Measurements from ENCODE around the gene SLC34A1. TPM values are rescaled to one million over a fixed set of nuclear protein-coding genes. Genes with fewer than 3 reads are reported as not detected.
A peak's percentile ranks its signal among the peaks of the same experiment; 100 is the strongest.

The SLC34A1 gene
- total RNA-seq, 4 donors from 2014 or later, result 0.12 TPM; not detected in 3

DNA sequence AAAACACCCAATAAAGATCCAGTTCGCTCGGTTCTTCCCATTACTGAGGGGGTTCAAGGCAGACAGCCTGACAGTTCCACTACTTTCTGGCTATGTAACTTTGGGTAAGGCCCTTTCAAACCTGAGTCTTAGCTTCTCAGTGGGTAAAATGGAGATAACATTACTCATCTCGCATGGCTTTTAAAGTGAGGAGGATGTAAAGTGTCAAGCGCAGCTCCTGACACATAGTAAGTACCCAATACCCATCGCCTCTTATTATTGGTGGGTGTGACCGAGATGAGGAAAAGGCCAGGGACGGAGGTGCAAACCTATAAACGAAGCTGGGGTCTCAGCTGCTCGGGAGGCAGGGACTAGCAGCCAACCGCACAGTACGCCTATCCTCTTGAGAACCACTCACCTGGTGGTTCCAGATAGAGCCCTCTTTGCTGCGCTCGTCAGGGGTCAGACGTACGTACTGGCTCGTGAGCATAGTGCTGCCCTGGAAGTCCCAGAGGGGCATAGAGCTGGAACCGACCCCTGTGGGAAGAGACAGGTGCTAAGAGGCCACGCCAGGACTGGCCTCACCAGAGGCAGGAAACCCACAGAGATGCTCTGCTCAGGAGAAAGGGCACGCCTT, 33.4 kb upstream of the SLC34A1 start:
- H3K27ac ChIP-seq, result peak overlapping the region; percentile 44 to 94 (median 90)
- H3K4me1 ChIP-seq, result peaks cover 0 to 53% (median 11%) of the 10 kb centered on the region in 3 donors
- no peaks in the 10 kb centered on the region for H3K9me3 ChIP-seq
- 24 to 46% methylated on average over 2 to 8 of the region's 19 CpGs for WGBS, 2 donors (ENCODE audit: low coverage in 1 of 2)
- H3K27me3 ChIP-seq, result no peaks in the 10 kb centered on the region
- ATAC-seq, result no peak
- H3K4me3 ChIP-seq, result peak overlapping the region; percentile 87 to 93
- TF ChIP-seq POLR2A (IDR thresholded peaks at IDR 0.05), result no peak
- no peak for TF ChIP-seq EP300 (IDR thresholded peaks at IDR 0.05)
- TF ChIP-seq POLR2AphosphoS5 (IDR thresholded peaks at IDR 0.05), result no peak
- TF ChIP-seq, protein P1, sequence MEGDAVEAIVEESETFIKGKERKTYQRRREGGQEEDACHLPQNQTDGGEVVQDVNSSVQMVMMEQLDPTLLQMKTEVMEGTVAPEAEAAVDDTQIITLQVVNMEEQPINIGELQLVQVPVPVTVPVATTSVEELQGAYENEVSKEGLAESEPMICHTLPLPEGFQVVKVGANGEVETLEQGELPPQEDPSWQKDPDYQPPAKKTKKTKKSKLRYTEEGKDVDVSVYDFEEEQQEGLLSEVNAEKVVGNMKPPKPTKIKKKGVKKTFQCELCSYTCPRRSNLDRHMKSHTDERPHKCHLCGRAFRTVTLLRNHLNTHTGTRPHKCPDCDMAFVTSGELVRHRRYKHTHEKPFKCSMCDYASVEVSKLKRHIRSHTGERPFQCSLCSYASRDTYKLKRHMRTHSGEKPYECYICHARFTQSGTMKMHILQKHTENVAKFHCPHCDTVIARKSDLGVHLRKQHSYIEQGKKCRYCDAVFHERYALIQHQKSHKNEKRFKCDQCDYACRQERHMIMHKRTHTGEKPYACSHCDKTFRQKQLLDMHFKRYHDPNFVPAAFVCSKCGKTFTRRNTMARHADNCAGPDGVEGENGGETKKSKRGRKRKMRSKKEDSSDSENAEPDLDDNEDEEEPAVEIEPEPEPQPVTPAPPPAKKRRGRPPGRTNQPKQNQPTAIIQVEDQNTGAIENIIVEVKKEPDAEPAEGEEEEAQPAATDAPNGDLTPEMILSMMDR (IDR thresholded peaks at IDR 0.05), result no peak
- peaks cover 0 to 22% of the 10 kb centered on the region in 2 donors for H3K36me3 ChIP-seq

DNA sequence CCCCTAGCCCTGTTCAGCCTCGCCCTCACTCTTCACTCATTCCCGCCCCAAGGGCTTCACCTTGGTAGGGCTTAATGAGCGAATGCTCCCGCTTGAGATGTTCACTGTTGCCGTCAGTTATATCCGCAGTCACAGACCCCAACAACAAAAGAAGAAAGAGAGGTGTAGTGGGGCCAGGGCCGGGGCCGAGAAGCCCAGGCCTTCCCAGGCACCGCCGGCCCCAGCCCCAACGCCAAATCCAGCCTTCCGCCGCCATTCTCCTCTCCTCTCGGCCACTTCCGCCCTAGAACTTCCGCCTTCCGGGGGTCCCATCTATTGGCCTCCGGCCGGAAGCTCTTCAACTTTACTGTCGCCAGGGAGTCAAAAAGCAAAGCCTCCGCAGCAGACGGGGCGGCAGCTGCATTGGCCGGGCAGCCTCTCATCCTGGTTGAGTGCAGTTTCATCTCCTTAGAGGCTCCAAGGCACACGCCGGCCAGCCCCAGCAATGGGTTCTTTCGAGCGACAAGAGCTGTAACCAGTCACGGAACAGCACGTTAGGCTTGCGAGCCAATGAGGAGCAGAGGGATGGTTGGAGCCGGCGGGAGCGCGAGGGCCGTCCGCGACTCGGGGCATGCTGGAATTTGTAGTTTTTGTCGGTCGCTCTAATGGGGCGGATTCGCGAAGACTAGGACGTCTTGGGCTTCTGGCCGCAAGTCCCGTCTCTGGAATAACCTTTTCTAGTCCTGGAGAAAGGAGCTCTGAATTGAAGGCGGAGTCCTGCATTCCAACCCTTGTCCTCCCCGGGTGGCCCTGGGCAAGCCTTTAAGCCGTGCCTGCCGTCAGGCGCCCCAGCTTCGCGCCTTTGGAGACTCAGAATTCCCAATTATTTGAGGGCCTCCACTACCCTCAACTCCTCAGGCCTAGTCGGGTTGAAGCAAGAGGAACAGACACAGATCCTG, 32.6 kb upstream of the SLC34A1 start, which contains the start of gene LMAN2:
TSS of gene LMAN2 (minus strand) at position 277 of the 938 bp plus-strand sequence. CDS start at position 256, 21 bp downstream.
- H3K9me3 ChIP-seq, result no peaks in the 10 kb centered on the region
- H3K4me1 ChIP-seq, result peaks cover 0 to 51% (median 11%) of the 10 kb centered on the region in 3 donors
- H3K4me3 ChIP-seq, result peak within 1 kb of the TSS; percentile 87 to 93
- ATAC-seq, result peak; percentile 99
- H3K36me3 ChIP-seq, result peaks cover 0 to 21% of the 10 kb centered on the region in 2 donors
- 0% methylated on average over 2 to 10 of the region's 55 CpGs for WGBS, 2 donors (ENCODE audit: low coverage in 1 of 2)
- peak within 1 kb of the TSS; percentile 44 to 94 (median 90) for H3K27ac ChIP-seq
- H3K27me3 ChIP-seq, result no peaks in the 10 kb centered on the region
- TF ChIP-seq EP300 (IDR thresholded peaks at IDR 0.05) (no peak), POLR2A (IDR thresholded peaks at IDR 0.05) (peak in 1 of 2 donors; percentile 60), POLR2AphosphoS5 (IDR thresholded peaks at IDR 0.05) (peak; percentile 58)
- TF ChIP-seq, protein P1 (IDR thresholded peaks at IDR 0.05), result no peak

DNA sequence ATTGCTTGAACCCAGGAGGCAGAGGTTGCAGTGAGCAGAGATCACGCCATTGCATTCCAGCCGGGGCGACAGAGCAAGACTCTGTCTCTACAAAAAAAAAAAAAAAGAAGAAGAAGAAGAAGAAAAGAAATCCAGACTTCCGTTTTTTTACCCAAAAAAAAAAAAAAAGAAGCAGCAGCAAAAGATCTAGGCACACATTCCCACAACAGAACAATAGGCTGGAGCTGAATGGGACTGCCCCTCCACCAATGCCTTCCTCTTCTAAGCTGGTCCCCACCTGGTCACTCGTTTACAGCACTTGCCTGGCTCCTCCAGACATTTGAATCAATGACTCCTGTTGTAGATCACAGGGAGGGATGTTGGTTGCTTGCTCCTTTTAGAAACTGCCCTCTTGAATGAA, 31.1 kb upstream of the SLC34A1 start:
- TF ChIP-seq, protein P1 (IDR thresholded peaks at IDR 0.05), result no peak
- TF ChIP-seq POLR2A (IDR thresholded peaks at IDR 0.05), result no peak
- no peak for TF ChIP-seq EP300 (IDR thresholded peaks at IDR 0.05)
- no peak for TF ChIP-seq POLR2AphosphoS5 (IDR thresholded peaks at IDR 0.05)
- Histone ChIP-seq H3K4me1 (peaks cover 0 to 37% (median 11%) of the 10 kb centered on the region in 3 donors), H3K27ac (no peak overlapping the region), H3K4me3 (no peak overlapping the region), H3K36me3 (peaks cover 0 to 13% of the 10 kb centered on the region in 2 donors), H3K27me3 (peaks cover under 1% of the 10 kb centered on the region), H3K9me3 (no peaks in the 10 kb centered on the region)
- no peak for ATAC-seq
- 32 to 70% methylated on average over 2 of the region's 5 CpGs for WGBS, 2 donors (ENCODE audit: low coverage in 1 of 2)

DNA sequence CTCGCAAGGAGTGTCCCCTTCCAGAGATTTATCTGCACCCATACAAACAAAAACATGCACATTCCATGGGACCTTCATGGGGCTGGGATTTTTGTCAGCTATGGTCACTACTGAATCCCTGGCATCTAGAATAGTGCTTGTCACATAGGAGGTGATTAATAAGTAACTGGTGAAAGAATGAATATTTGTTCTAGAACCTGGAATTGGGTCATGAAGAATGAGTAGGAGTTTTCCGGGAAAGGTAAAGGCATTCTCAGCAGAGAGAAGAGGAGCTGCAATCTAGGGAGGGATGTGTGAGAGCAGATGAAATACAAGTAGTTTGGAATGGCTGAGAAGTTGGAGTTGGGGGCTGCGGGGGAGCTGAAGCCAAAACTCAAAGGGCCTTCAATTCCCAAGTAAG, 30.0 kb upstream of the SLC34A1 start:
- Histone ChIP-seq H3K4me3 (no peak overlapping the region), H3K36me3 (peaks cover 0 to 9% of the 10 kb centered on the region in 2 donors), H3K27ac (no peak overlapping the region), H3K27me3 (peaks cover 10% of the 10 kb centered on the region), H3K9me3 (no peaks in the 10 kb centered on the region), H3K4me1 (peaks cover 0 to 25% (median 11%) of the 10 kb centered on the region in 3 donors)
- 83 to 91% methylated on average over 3 of the region's 3 CpGs for WGBS, 2 donors (ENCODE audit: low coverage in 1 of 2)
- no peak for ATAC-seq
- TF ChIP-seq POLR2AphosphoS5 (IDR thresholded peaks at IDR 0.05), result no peak
- no peak for TF ChIP-seq POLR2A (IDR thresholded peaks at IDR 0.05)
- no peak for TF ChIP-seq EP300 (IDR thresholded peaks at IDR 0.05)
- TF ChIP-seq, protein P1 (IDR thresholded peaks at IDR 0.05), result no peak

All from gastroesophageal sphincter (tissue), 4 donors.